Stimulated activated CD8-positive, alpha-beta memory T cell treated with anti-CD3 and anti-CD28 coated beads, Interleukin-12 subunit alpha, Interleukin-12 subunit beta, amount 100 ng/mL, for 4 hours (primary cell): ENCODE results near the gene TMEM232.
"Not testable (repeated sequence)": the region's sequence is repeated elsewhere in the genome, so short reads cannot be mapped to it uniquely, and the experiment has no call there.

Experiments used
- DNase-seq: peaks from one replicate; pipeline ENCODE4 v3.0.0-alpha.2; 2020; ENCODE audit warnings: low read depth

The TMEM232 gene

DNA sequence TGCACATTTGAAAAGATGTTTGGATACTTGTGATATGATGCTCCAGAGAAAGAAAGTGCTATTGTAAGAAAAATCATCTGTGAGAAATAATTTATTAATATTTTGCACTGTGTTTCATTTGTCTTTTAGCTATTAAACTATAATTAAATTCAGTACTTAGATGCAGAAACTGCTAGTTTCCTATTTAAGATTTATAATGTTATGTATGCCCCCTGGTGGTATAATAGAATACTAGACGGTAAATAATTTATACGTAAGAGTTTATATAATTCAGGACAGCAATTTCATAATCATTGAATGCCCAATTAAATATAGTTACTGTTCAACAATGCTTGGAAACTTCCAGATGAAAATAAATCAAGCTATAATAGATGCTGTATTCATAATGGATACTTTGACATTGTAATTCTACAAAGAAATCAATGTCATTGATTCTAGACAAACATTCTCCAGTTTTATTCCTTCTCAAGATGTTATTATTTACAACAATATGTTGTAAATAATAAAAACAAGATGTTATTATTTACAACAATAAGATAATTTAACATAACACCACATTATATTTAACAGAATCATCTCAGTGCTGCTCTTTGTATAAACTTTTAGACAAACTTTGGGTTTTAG, 101.0 kb downstream of the TMEM232 start:
- DNase-seq: no peak

DNA sequence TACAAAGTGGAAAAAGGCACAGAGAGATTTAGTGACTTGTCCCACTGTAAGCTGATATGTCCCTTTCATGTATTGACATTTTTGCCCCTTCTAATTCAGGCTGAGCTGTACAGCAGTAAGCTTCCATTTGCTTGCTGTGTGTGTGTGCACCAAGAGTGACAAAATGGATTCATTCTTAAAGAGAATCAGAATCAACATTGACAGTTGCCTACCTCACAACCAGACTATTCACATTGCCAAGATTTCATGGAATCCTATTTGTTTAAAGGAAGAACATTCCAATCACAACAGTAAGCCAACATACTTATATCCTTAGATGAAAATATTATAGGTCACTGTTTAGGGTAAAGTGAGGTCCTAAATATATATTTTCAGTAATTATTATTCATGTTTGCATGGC, 102.6 kb downstream of the TMEM232 start:
- no peak for DNase-seq

DNA sequence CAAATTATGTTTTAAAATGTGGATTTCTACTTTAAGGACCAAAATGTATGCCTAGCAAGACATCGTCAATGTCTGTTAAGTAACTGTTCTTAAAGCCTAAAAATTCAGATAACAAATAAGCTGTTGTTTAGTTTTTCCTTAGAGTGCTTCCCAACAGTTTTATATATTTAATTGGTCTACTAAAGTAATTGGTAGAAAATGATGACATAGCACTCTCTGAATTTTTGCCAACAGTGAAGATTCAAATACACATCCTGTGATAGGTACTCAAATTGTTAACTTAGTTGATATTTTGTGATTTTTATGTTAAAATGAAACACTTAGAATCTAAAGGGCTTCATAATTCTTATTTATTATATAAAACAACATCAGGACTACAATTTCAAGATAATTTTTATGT, 107.5 kb downstream of the TMEM232 start:
- DNase-seq: no peak

DNA sequence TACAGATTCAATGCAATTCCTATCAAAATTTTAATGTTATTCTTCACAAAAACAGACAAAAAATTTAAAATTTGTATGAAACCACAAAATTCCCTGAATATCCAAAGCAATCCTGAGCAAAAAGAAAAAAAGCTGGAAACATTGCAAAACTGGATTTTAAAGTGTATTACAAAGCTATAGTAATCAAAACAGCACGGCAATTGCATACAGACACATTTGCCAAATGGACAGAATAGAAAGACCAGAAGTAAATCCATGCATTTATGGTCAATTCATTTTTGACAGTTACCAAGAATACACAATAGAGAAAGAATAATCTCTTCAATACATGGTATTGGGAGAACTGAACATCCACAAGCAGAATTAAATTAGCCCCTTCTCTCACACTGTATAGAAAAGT, 110.5 kb downstream of the TMEM232 start:
- DNase-seq: no peak

DNA sequence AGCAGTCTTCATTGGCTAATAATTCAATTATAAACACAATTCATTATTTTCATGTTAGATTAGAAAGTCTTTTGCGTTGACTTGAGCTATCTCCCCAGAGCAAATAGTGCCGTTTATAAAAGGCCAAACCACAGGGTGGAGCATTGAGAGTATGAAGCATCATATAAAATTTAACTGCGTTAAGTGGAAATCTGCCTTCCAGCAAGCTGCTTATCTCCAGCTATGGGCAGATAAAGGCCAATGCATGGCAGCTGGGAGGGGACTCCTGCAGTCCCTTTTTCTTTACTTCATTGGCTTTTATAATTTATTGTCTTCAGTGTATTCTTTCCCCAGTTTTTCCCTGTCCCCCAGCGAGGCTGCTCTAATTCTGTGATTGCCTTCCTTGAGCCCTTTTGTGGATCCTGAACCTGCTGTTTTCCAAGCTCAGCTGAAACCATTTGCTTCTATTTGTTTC, 113.7 kb downstream of the TMEM232 start:
- DNase-seq: no peak

DNA sequence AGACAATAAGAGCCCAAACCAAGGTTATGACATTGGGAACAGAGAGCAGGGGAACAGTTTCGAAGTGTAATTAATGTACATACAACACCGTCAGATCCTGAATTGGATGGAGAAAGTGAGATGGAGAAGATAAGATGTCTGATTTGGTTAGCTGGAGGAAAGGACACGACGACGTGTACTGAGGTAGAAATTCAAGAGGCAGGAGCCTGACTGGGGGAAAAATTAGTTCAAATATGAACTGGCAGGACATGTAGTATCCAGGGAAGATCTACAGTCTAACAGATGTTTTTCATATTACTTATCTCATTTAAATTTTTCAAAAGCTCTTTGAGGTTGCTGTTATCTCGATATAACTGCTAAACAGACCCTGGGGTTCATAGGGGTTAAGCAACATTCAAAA, 114.7 kb downstream of the TMEM232 start:
- DNase-seq: no peak

DNA sequence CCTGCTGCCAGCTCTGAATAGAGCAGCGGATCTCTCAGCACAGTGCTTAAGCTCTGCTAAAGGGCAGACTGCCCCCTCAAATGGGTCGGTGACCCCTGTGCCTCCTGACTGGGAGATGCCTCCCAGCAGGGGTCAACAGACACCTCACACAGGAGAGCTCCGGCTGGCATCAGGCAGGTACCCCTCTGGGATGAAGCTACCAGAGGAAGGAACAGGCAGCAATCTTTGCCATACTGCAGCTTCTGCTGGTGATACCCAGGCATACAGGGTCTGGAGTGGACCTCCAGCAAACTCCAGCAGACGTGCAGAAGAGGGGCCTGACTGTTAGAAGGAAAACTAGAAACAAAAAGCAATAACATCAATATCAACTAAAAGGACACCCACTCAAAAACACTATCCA, 131.6 kb downstream of the TMEM232 start:
- no peak for DNase-seq

DNA sequence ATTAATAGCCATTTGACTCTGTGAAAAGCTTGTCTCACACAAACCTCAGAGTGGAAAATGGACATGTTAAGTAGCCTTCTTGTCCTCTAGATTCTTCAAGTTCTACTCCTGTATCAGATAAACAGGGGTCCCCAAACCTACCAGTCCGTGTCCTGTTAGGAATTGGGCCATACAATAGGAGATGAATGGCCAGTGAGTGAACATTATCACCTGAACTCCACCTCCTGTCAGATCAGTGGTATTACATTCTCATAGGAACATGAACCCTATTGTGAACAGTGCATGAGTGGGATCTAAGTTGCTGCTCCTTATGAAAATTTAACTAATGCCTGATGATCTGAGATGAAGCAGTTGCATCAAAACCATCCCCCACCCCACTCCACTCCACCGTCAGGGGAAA, 136.3 kb downstream of the TMEM232 start:
- no peak for DNase-seq

DNA sequence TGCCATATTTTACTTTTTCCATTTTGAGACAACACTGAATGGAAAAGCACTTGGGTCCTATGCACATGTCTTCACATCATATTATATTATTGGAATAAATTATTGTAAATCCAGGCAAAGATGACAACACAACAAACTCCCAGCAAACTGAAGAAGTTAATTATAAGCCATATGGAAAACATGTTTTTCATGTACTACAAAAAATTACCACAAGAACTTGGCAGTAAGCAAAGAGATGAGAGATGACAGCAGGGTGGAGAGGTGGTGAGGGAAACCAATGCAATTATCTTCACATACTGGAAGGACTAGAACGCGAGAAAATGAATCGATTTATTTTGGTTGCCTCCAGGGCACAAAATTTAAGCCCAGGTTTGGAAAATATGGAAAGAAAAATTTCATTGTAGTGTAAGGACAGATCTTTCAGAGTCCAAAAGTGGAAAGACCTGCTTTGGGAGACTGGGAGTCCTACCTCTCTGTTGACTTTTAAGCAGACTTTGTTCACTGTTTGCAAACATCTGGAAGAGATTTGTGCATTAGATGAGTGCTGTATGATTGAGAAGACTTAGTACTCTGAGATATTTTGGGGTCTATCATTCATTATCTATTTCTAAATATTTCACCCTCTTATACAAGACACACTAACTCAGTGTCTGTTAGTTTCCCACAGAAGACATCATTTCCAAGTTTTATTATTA, 138.0 kb downstream of the TMEM232 start:
- DNase-seq: no peak

DNA sequence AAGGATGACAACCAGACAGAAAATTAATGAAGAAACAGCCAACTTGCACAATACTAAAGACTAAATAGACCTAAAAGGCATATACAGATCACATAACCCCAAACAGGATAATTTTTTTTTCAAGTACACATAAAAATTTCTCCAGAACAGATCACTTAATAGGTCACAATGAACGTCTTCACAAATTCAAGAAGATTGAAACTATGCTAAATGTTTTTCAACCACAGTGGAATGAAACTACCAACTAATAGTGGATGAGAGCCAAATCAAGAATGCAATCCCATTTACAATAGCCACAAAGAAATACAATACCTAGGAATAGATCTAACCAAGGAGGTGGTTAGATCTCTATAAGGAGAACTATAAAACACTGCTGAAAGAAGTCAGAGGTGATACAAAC, 145.8 kb downstream of the TMEM232 start:
- no peak for DNase-seq

DNA sequence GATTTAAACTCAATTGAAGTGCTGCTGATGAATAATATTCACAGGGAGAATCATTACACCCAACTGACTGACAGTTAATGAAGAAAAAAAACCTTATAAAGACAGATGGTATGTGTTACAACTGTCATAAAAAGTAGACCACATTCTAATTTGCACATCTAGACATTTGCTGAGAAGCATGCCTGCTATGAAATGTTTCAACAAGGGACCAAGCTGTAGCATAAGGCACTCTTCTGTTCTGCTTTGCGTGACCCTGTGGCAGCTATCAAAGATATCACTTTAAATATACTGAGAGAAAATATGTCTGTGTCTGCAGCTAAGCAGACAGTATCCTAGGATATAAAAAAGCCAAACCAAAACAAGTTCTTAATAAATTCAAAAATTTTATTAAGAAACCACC, 153.7 kb downstream of the TMEM232 start:
- DNase-seq: no peak

DNA sequence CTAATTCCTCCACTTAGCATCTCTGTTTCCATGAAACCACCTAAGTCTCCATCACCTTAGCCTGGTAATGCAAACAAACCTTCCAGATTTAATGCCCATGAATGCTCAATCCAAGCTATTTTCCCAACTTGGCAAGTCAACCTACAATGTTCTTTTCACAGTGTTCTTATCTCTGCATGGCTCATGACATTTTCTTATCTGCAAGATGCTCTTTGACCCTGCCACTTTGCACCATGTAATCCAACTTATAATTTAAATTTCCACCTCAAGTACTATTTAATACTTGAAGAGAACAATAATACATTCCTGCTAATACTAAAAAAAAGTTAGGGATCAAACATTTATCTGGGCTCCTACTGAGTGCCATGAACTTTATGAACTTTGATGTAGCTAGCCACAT, 164.3 kb downstream of the TMEM232 start:
- no peak for DNase-seq

DNA sequence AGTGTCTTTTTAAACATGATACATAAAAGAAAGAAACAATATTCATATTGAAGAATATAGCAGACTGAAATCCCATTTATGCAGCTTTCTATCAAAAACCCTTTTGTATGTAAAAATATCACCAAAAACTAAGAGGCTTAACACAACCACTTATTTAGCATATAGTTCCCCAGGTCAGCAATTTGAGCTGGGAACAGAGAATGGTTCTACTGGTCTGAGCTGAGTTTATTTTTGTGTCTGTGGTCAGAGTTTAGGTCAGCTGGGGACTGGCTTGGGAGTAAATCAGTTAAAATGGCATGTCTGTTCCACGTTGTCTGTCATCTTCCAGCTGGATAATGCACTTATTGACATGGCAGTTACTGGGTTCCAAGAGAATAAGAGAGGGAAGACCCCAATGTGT, 165.0 kb downstream of the TMEM232 start:
- no peak for DNase-seq

DNA sequence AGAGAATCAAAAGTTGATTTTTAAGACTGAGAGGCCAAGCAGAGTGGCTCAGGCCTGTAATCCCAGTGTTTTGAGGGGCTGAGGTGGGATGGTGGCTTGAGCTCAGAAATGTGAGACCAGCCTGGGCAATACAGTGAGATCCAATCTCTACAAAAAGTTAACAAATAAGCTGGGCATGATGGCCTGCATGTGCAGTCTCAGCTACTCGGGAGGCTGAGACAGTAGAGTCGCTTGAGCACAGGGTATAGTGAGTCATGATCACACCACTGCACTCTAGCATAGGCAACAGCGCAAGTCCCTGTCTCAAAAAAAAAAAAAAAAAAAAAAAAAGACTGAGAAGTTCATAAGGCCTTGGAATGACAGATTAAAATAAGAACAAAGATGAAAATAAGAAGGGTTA, 177.2 kb downstream of the TMEM232 start:
- no peak for DNase-seq

DNA sequence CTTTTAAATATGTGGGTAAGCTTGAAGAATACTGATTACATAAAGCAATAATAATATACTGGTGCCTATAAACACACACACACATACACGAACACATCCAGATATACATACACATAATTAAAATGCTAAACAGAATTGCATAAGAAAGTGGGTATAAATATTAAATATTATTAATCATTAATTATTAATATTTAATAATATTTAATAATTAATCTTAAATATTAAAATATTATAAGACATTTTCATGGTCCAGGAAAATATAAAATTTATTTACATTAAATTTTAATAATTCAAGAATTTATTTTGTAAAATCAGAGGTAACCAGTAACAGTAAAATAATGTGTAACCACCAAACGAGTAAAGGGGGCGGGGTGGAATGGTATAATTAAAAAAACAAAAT, 178.3 kb downstream of the TMEM232 start:
- no peak for DNase-seq

DNA sequence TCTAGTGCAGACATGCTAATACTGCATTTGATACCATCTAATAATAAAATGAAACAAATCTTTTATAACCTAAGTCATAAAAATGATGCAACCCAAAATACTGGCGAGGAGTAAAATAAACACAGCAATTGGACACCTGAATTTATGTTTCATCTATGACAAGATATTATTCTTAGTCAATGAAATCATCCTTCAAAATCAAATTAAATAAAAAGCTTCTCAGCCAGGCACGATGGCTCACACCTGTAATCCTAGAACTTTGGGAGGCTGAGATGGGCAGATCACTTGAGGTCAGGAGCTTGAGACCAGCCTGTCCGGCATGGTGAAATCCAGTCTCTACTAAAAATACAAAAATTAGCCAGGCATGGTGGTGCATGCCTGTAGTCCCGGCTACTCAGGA, 179.0 kb downstream of the TMEM232 start:
- no peak for DNase-seq

DNA sequence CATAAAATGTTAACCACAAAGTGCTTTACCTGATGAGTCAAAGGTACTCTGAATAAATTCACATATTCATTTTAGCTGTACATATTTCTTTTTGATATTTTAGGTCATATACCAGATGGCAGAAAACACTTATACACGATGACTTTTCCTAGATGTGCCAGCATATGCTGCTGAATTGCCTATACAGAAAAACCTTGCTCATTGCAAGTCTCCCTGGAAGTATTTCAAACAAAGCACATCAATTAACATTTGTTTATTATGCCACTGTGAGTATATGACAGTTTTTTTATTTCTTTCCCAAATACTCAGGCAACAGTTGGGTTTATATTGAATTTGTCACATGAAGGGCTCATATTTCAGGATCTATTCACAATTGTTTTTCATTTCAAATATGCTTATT, 180.8 kb downstream of the TMEM232 start:
- DNase-seq: no peak

DNA sequence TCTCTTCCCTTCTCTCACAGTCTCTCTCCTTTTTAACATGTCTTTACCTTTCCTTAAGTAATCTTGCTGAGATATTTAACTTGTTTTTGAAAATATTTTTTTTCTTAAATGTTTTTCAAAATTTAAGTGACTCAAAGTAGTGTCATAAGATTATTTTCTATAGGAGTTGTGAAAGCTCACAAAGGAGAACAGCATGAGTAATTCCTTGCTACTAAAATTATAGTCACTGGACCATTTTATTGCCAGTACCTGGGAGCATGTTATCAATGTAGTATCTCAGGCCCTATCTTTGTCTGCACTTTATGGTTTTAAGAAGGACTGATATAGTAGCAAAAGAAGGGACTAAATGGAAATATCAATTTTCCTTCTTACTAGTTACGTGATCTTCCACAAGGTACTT, 181.9 kb downstream of the TMEM232 start:
- DNase-seq: no peak

DNA sequence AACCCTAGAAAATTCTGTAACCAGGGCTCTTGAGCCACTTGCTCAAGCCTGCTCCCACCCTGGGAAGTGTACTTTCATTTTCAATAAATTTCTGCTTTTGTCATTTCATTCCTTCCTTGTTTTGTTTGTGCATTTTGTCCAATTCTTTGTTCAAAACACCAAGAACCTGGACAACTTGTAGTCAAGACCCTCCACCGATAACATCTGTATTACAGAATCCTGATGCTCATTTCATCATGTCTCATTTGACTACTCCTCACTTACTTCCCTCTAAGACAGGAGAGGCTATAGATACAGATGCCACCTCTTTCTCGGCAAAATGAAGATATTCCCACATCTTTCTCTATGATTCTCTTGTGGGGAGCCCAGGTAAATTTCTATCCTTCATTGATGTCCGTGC, 183.5 kb downstream of the TMEM232 start:
- no peak for DNase-seq

DNA sequence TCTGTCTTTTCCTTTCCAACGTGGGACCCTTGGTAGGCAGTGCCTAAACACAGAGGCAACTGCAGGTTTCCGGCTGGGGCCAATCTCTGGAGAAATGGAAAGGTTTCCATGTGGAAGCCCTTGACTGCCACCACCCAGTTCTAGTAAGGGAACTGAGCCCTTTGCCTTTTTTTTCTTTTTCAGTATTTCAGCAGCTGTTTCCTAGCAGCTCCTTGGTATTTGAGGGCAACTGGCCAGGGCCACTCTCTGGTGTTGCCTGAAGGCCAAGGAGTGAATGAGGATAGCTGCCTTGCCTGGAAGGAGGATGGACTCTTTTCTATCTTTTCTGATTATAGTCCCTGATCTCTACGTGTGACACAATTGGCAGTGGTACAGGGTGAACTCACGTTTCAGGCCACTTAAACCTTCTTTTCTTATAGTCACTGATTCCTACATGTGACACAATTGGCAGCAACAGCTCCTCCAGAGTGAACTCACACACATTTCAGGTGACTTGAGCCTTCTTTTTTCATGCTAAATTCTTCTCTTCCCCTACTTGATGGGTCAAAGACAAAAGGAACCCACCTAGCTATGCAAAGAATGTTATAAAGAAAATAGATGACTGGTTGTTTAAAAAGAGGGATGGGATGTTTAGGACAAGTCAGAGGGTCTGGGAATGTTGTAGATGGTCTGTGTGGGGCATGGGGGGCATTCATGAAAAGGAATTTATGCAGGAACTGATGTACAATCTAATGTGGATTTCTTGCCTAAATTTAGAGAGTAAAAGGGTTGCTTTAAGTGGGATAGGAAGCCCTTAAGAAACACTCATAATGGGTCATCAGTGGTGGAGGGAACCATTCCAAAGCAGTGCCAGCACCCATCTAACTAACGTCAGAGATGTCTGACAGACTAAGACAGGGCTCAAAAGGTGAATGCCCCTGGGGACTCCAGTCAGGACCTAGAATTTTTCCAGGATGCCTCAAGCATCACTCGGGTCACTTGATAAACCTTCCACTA, 190.1 kb downstream of the TMEM232 start:
- no peak for DNase-seq

DNA sequence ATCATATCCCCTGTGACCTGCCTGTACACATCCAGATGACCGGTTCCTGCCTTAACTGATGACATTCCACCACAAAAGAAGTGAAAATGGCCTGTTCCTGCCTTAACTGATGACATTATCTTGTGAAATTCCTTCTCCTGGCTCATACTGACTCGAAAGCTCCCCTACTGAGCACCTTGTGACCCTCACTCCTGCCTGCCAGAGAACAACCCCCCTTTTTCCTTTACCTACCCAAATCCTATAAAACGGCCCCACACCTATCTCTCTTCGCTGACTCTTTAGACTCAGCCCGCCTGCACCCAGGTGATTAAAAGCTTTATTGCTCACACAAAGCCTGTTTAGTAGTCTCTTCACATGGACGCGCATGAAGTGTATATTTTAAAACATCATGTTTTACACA, 191.3 kb downstream of the TMEM232 start:
- not testable (repeated sequence) for DNase-seq

DNA sequence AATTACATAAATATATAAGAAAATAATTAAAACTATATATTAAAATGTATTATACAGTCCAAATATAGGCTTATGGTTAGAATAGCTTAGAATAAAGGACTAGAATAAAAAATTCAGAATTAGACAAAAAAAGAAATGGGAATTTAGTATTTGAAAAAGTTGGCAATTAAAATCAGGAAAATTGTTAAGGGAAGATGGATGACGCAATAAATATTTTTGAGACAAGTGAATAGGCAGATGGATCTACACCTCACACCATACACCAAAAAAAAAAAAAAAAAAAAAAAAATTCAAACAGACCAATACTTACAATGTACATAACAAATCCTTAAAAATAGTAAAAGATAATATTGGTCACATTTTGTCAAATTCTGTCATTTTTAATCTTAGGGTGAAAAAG, 200.7 kb downstream of the TMEM232 start:
- no peak for DNase-seq

DNA sequence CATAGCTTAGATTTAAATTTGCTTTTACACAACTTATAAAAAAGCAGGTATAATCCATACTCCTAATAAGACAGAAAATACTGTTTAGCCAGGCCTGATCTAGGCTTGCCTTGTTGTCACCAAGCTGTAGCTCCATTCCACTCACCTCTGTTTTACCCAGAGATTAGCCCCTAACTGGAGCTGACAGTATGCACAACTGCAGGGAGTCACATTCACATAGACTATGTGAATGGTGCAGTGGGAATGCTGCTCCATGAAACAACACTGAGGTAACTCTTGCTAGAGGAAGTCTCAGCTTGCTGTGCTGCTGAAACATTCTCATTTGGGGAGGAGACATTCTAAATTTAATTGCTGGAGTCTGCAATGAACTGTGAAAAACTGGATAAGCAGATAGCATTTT, 209.1 kb downstream of the TMEM232 start:
- DNase-seq: no peak
